ENCODE results near the gene TTC17.
"Not testable (repeated sequence)": the region's sequence is repeated elsewhere in the genome, so short reads cannot be mapped to it uniquely, and the experiment has no call there.

TTC17 gene

GRCh38 chr11:43358801-43359421 is at the start of gene TTC17:
TSS of gene TTC17 (plus strand) at chr11:43358920. CDS start at chr11:43358955, 35 bp downstream.
- H3K36me3 Mint-ChIP-seq, result peaks cover 3% of the 10 kb centered on the region
- peaks cover 51% of the 10 kb centered on the region for H3K4me1 Mint-ChIP-seq (ENCODE audit: low read depth)
- H3K27ac Mint-ChIP-seq, result peak within 1 kb of the TSS; percentile 95
- no peaks in the 10 kb centered on the region for H3K9me3 Mint-ChIP-seq (ENCODE audit: low read depth)
- no peaks in the 10 kb centered on the region for H3K27me3 Mint-ChIP-seq
- peak within 1 kb of the TSS; percentile 98 for H3K4me3 Mint-ChIP-seq

- H3K4me1 Mint-ChIP-seq (ENCODE audit: low read depth), result peaks cover 46% of the 10 kb centered on the region
- H3K27me3 Mint-ChIP-seq, result no peaks in the 10 kb centered on the region
- H3K9me3 Mint-ChIP-seq (ENCODE audit: low read depth), result no peaks in the 10 kb centered on the region
- peak within 1 kb of the TSS; percentile 98 for H3K4me3 Mint-ChIP-seq
- no peaks in the 10 kb centered on the region for H3K36me3 Mint-ChIP-seq
- H3K27ac Mint-ChIP-seq, result peak within 1 kb of the TSS; percentile 91
Measured at GRCh38 chr11:43311791-43312607, 46.7 kb upstream of the TTC17 start, which contains the start of gene API5. TSS of gene API5 (plus strand) at chr11:43311996. CDS start at chr11:43312128, 132 bp downstream.

- H3K4me1 Mint-ChIP-seq (ENCODE audit: low read depth), result peaks cover 51% of the 10 kb centered on the region
Measured at GRCh38 chr11:43315966-43316365, 42.8 kb upstream of the TTC17 start.

GRCh38 chr11:43316451-43316850 is 42.3 kb upstream of the TTC17 start:
- peaks cover 49% of the 10 kb centered on the region for H3K4me1 Mint-ChIP-seq (ENCODE audit: low read depth)
- H3K36me3 Mint-ChIP-seq, result no peaks in the 10 kb centered on the region
- no peaks in the 10 kb centered on the region for H3K9me3 Mint-ChIP-seq (ENCODE audit: low read depth)
- H3K27ac Mint-ChIP-seq, result peak overlapping the region; percentile 16
- H3K27me3 Mint-ChIP-seq, result no peaks in the 10 kb centered on the region
- peak overlapping the region; percentile 38 for H3K4me3 Mint-ChIP-seq

More at GRCh38 chr11:43315966-43316365, 42.8 kb upstream of the TTC17 start:
- H3K27ac Mint-ChIP-seq, result peak overlapping the region; percentile 16
- no peaks in the 10 kb centered on the region for H3K27me3 Mint-ChIP-seq
- H3K9me3 Mint-ChIP-seq (ENCODE audit: low read depth), result no peaks in the 10 kb centered on the region
- peak overlapping the region; percentile 28 for H3K4me3 Mint-ChIP-seq
- H3K36me3 Mint-ChIP-seq, result no peaks in the 10 kb centered on the region

GRCh38 chr11:43327987-43328386 is 30.7 kb upstream of the TTC17 start:
- no peaks in the 10 kb centered on the region for H3K4me1 Mint-ChIP-seq (ENCODE audit: low read depth)
- peaks cover 12% of the 10 kb centered on the region for H3K36me3 Mint-ChIP-seq

GRCh38 chr11:43328482-43328881 is 30.2 kb upstream of the TTC17 start:
- H3K27me3 Mint-ChIP-seq, result no peaks in the 10 kb centered on the region
- H3K36me3 Mint-ChIP-seq, result peaks cover 9% of the 10 kb centered on the region
- H3K9me3 Mint-ChIP-seq (ENCODE audit: low read depth), result no peaks in the 10 kb centered on the region
- no peaks in the 10 kb centered on the region for H3K4me1 Mint-ChIP-seq (ENCODE audit: low read depth)
- H3K4me3 Mint-ChIP-seq, result no peak overlapping the region
- H3K27ac Mint-ChIP-seq, result no peak overlapping the region

More at GRCh38 chr11:43327987-43328386, 30.7 kb upstream of the TTC17 start:
- Mint-ChIP-seq H3K4me3 (no peak overlapping the region), H3K27me3 (no peaks in the 10 kb centered on the region), H3K27ac (no peak overlapping the region), H3K9me3 (ENCODE audit: low read depth) (no peaks in the 10 kb centered on the region)

GRCh38 chr11:43341159-43341558 is 17.6 kb upstream of the TTC17 start:
- Mint-ChIP-seq H3K4me1 (ENCODE audit: low read depth) (no peaks in the 10 kb centered on the region), H3K4me3 (no peak overlapping the region), H3K36me3 (peaks cover 17% of the 10 kb centered on the region), H3K27ac (no peak overlapping the region), H3K27me3 (no peaks in the 10 kb centered on the region), H3K9me3 (ENCODE audit: low read depth) (no peaks in the 10 kb centered on the region)

GRCh38 chr11:43351426-43351825 is 7.3 kb upstream of the TTC17 start:
- H3K36me3 Mint-ChIP-seq; H3K9me3 Mint-ChIP-seq (ENCODE audit: low read depth); H3K27me3 Mint-ChIP-seq; H3K27ac Mint-ChIP-seq; H3K4me3 Mint-ChIP-seq; H3K4me1 Mint-ChIP-seq (ENCODE audit: low read depth): not testable (repeated sequence)

- Mint-ChIP-seq H3K9me3 (ENCODE audit: low read depth) (no peaks in the 10 kb centered on the region), H3K27ac (no peak overlapping the region), H3K4me3 (no peak overlapping the region), H3K27me3 (no peaks in the 10 kb centered on the region), H3K36me3 (no peaks in the 10 kb centered on the region), H3K4me1 (ENCODE audit: low read depth) (peaks cover 13% of the 10 kb centered on the region)
Measured at GRCh38 chr11:43354311-43354710, 4.4 kb upstream of the TTC17 start.

GRCh38 chr11:43356336-43356735 is 2.4 kb upstream of the TTC17 start:
- no peaks in the 10 kb centered on the region for H3K27me3 Mint-ChIP-seq
- H3K27ac Mint-ChIP-seq, result no peak overlapping the region
- peaks cover 32% of the 10 kb centered on the region for H3K4me1 Mint-ChIP-seq (ENCODE audit: low read depth)
- no peaks in the 10 kb centered on the region for H3K36me3 Mint-ChIP-seq
- no peak overlapping the region for H3K4me3 Mint-ChIP-seq
- H3K9me3 Mint-ChIP-seq (ENCODE audit: low read depth), result no peaks in the 10 kb centered on the region

- no peaks in the 10 kb centered on the region for H3K27me3 Mint-ChIP-seq
- peaks cover 46% of the 10 kb centered on the region for H3K4me1 Mint-ChIP-seq (ENCODE audit: low read depth)
- H3K27ac Mint-ChIP-seq, result peak overlapping the region; percentile 95
- peak overlapping the region; percentile 98 for H3K4me3 Mint-ChIP-seq
- H3K9me3 Mint-ChIP-seq (ENCODE audit: low read depth), result no peaks in the 10 kb centered on the region
- H3K36me3 Mint-ChIP-seq, result no peaks in the 10 kb centered on the region
Measured at GRCh38 chr11:43358279-43358800, 380 bp upstream of the TTC17 start.

GRCh38 chr11:43359422-43359818 is 700 bp downstream of the TTC17 start:
- peak overlapping the region; percentile 98 for H3K4me3 Mint-ChIP-seq
- H3K4me1 Mint-ChIP-seq (ENCODE audit: low read depth), result peaks cover 53% of the 10 kb centered on the region
- peak overlapping the region; percentile 95 for H3K27ac Mint-ChIP-seq
- H3K36me3 Mint-ChIP-seq, result peaks cover 3% of the 10 kb centered on the region
- H3K9me3 Mint-ChIP-seq (ENCODE audit: low read depth), result no peaks in the 10 kb centered on the region
- no peaks in the 10 kb centered on the region for H3K27me3 Mint-ChIP-seq

GRCh38 chr11:43360361-43361032 is 1.8 kb downstream of the TTC17 start:
- Mint-ChIP-seq H3K4me3 (peak overlapping the region; percentile 98), H3K9me3 (ENCODE audit: low read depth) (no peaks in the 10 kb centered on the region), H3K27me3 (no peaks in the 10 kb centered on the region), H3K4me1 (ENCODE audit: low read depth) (peaks cover 55% of the 10 kb centered on the region), H3K27ac (peak overlapping the region; percentile 95), H3K36me3 (peaks cover 5% of the 10 kb centered on the region)

- Mint-ChIP-seq H3K36me3 (peaks cover 11% of the 10 kb centered on the region), H3K27ac (no peak overlapping the region), H3K9me3 (ENCODE audit: low read depth) (no peaks in the 10 kb centered on the region), H3K4me3 (no peak overlapping the region), H3K4me1 (ENCODE audit: low read depth) (peaks cover 61% of the 10 kb centered on the region), H3K27me3 (no peaks in the 10 kb centered on the region)
Measured at GRCh38 chr11:43366677-43367076, 8.0 kb downstream of the TTC17 start.
